ENCODE measurements around the gene IQCK.

The IQCK gene

DNA sequence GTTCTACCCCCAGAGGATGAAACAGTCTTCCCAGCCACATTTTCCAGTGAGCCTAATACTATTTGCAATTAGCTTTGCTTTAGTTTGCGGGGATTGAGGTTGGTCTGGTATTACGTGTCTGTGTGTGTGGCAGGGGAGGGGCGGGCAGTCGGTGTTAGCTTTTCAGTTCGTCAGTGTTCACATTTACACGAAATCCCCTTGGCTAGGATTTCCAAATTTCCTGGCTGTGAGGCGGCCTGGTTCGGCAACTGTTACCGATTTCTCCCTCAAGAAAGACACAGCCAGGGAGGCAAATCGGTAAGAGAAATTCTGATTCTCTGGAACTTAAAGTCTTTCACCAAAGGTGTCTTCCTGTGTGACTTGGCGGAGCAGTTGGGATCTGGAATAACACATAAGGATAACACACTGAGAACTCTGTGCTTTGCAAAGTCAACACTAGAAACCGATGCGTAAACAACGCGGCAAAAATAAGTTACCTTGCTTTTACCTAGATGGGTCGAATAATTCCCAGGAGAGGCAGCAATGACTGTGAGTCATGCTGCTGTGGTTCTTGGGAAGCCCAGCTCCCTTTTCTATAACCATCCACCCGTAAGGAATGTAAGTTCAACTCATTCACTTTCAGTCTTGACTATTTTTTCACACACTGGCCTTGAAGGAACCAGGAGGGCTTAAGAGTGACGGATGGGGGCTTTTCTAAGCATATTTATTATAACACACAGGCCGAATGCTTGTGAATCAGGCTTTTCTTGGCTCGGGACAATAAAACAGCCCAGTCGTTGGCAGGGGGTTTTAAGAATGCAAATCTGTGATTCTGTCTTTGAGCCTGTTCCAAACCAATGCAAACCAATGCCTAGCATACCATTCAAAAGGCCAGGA lies 142.3 kb downstream of the IQCK start:
- TF ChIP-seq, protein P1, sequence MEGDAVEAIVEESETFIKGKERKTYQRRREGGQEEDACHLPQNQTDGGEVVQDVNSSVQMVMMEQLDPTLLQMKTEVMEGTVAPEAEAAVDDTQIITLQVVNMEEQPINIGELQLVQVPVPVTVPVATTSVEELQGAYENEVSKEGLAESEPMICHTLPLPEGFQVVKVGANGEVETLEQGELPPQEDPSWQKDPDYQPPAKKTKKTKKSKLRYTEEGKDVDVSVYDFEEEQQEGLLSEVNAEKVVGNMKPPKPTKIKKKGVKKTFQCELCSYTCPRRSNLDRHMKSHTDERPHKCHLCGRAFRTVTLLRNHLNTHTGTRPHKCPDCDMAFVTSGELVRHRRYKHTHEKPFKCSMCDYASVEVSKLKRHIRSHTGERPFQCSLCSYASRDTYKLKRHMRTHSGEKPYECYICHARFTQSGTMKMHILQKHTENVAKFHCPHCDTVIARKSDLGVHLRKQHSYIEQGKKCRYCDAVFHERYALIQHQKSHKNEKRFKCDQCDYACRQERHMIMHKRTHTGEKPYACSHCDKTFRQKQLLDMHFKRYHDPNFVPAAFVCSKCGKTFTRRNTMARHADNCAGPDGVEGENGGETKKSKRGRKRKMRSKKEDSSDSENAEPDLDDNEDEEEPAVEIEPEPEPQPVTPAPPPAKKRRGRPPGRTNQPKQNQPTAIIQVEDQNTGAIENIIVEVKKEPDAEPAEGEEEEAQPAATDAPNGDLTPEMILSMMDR (IDR thresholded peaks at IDR 0.05; ENCODE audit: insufficient read depth, low read depth, low read length, missing control alignments): no peak
- peak; percentile 68 for DNase-seq (ENCODE audit: low read depth)
- no peak overlapping the region for H3K4me3 ChIP-seq (ENCODE audit: low read length)

DNA sequence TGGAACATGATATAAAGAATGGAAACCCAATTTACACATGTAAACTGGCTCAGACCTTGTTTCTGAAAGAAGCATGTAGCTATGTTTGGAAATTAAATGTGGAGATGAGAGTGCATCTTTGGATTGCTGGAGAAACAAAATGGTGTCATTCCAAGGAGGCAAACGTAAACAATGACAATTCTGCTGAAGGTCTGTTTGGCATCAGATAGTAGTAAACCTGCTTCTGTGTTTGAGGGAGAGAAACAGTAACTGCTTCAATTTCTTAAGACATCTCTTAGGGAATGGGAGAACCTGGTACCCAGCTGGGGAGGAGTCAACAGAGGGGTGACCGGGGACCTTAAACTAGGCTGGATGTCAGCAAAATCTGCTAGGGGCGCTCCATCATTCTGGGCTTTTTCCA lies 143.1 kb downstream of the IQCK start:
- H3K4me3 ChIP-seq (ENCODE audit: low read length): no peak overlapping the region
- no peak for DNase-seq (ENCODE audit: low read depth)
- TF ChIP-seq, protein P1 (IDR thresholded peaks at IDR 0.05; ENCODE audit: insufficient read depth, low read depth, low read length, missing control alignments): no peak

DNA sequence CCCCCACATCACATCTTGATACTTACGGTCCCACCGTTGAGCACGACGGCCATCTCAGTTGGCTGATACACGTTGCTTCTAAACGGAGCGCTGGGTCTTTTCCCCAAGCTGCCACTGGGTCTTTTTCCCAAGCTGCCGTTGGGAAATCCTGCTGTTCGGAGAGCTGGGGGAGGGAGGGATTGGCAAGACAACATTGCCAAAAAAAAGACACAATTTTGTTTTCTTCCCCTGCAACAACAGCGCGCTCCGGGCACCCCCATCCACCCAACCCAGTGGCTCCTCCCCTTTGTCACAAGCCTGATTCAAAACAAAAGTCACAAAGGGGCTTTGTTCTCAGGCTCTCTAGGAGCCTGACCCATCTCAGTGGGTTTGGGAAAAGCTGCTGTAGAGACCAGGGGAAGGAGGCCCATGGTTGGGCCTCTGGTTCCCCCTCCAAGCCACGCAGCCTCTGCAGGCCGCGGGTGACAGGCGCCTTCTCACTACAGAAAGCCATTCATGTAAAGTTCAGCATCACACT lies 143.8 kb downstream of the IQCK start:
- TF ChIP-seq, protein P1 (IDR thresholded peaks at IDR 0.05; ENCODE audit: insufficient read depth, low read depth, low read length, missing control alignments): no peak
- no peak overlapping the region for H3K4me3 ChIP-seq (ENCODE audit: low read length)
- no peak for DNase-seq (ENCODE audit: low read depth)

DNA sequence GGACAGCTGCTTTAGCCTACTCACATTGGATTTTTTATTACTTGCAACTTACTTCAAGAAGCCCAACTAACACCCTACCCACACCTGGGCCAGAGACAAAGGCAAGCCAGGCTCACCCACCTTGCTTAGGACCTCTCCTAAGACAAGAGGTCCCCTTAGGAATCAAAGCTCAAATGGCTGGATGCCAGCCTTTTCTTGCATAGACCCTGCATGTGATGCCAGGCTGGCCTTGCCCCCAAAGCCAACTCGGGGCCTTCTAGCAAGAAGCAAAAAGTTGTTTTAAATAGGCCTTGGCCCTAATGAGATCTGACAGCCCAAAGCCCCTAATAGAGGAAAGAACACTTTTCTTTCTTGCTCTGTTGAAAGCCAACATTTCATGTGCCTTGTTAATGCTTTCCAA lies 145.9 kb downstream of the IQCK start:
- no peak for DNase-seq (ENCODE audit: low read depth)
- no peak overlapping the region for H3K4me3 ChIP-seq (ENCODE audit: low read length)
- TF ChIP-seq, protein P1 (IDR thresholded peaks at IDR 0.05; ENCODE audit: insufficient read depth, low read depth, low read length, missing control alignments): no peak

DNA sequence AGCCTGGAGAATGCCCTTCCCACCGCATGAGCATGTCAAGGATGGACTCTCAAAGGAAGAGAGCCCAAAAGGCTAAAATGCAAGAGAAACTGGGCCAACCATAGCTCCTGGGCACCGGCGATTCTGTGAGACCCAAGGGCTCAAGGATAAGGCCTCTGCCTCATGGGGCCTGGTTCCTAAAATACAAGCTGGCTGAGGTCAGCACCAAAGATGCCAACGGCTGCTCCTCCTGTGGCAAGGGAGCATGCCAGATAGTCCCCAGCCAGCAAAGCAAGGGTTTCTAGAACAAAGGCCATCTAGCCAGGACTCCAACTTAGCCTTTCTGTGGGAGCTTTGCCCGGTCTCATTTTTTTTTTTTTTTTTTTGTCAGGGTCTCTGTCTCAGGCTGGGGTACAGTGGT lies 146.5 kb downstream of the IQCK start:
- no peak for DNase-seq (ENCODE audit: low read depth)
- no peak overlapping the region for H3K4me3 ChIP-seq (ENCODE audit: low read length)
- TF ChIP-seq, protein P1 (IDR thresholded peaks at IDR 0.05; ENCODE audit: insufficient read depth, low read depth, low read length, missing control alignments): no peak

DNA sequence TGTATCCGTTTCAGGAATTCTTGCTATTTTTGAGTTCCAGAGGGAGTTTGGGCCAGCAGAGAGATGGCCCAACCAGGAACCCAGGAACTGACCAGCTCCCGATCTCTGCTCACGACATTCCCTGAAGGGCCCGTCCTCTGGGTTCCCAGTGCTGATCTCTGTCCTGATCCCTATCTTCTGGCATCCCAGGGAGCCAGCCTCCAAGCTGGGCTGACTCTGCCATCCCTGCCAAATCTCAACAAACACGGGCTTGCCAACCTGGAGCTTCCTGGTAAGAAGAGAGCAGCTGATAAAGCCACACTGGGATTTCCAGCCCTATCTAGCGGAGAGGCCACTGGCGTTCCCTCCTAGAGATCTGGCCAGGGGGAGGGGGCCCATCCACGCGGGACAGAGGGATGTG lies 150.3 kb downstream of the IQCK start:
- TF ChIP-seq, protein P1 (IDR thresholded peaks at IDR 0.05; ENCODE audit: insufficient read depth, low read depth, low read length, missing control alignments): no peak
- no peak for DNase-seq (ENCODE audit: low read depth)
- no peak overlapping the region for H3K4me3 ChIP-seq (ENCODE audit: low read length)

Measured in epithelial cell of esophagus (primary cell).